Measurements from ENCODE around the gene TCN2.

The TCN2 gene

GRCh38 chr22:30668386-30668710 is 61.4 kb downstream of the TCN2 start:
- H2AFZ ChIP-seq (ENCODE audit: low read depth, low read length) = peak overlapping the region; percentile 94
- H3K36me3 ChIP-seq (ENCODE audit: insufficient read depth, low read length) = peaks cover 5% of the 10 kb centered on the region
- peaks cover 6% of the 10 kb centered on the region for H3K27me3 ChIP-seq (ENCODE audit: insufficient read depth, low read length, poor library complexity)
- DNase-seq (no peak), ATAC-seq (ENCODE audit: insufficient read depth, low read depth) (no peak)
- H3K27ac ChIP-seq (ENCODE audit: low read length) = no peak overlapping the region
- TF ChIP-seq, protein P1, sequence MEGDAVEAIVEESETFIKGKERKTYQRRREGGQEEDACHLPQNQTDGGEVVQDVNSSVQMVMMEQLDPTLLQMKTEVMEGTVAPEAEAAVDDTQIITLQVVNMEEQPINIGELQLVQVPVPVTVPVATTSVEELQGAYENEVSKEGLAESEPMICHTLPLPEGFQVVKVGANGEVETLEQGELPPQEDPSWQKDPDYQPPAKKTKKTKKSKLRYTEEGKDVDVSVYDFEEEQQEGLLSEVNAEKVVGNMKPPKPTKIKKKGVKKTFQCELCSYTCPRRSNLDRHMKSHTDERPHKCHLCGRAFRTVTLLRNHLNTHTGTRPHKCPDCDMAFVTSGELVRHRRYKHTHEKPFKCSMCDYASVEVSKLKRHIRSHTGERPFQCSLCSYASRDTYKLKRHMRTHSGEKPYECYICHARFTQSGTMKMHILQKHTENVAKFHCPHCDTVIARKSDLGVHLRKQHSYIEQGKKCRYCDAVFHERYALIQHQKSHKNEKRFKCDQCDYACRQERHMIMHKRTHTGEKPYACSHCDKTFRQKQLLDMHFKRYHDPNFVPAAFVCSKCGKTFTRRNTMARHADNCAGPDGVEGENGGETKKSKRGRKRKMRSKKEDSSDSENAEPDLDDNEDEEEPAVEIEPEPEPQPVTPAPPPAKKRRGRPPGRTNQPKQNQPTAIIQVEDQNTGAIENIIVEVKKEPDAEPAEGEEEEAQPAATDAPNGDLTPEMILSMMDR (IDR thresholded peaks at IDR 0.05; ENCODE audit: borderline replicate concordance, extremely low read depth, low read length, poor library complexity, severe bottlenecking) = no peak
- TF ChIP-seq EZH2 (IDR thresholded peaks at IDR 0.05; ENCODE audit: borderline replicate concordance, low read depth, low read length, severe bottlenecking) = no peak
- H3K9me3 ChIP-seq (ENCODE audit: insufficient read depth, low read length, severe bottlenecking) = no peaks in the 10 kb centered on the region
- H3K79me2 ChIP-seq (ENCODE audit: insufficient read depth, low read length) = no peaks in the 10 kb centered on the region
- peak overlapping the region; percentile 95 for H3K4me2 ChIP-seq (ENCODE audit: insufficient read depth, low read length)
- H4K20me1 ChIP-seq (ENCODE audit: insufficient read depth, low read length) = no peaks in the 10 kb centered on the region; the same call in none of the 2 replicates
- H3K4me1 ChIP-seq (ENCODE audit: insufficient read depth, low read length) = peaks cover 23% of the 10 kb centered on the region
- peak overlapping the region; percentile 62; the same call in 1 of the 2 replicates for H3K9ac ChIP-seq (ENCODE audit: low read depth, low read length)
- H3K4me3 ChIP-seq (ENCODE audit: low read depth in 1 of 2, low read length in 2 of 2) = peak overlapping the region in 1 of 2 experiments; percentile 91; a peak in 2 of 4 replicates

DNA sequence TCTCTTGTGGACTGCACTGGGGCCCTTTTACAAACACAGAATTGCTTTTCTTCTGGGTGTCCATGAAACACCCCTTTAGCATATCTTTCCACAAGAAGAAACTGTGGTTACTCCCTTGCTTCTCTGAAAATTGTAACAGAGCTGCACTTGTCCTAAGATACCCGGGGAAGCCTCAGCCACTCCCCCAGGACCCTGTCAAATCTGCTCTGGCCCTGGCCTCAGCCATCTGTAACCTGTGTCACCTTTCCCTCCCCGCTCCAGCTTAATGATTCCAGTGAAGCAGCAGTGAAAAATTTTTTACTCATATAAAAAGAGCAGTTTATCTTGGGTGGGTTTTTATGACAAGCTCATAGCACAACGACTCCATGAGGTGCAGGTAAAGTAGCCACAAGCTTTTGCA is 64.1 kb downstream of the TCN2 start:
- Histone ChIP-seq H3K4me3 (ENCODE audit: low read depth in 1 of 2, low read length in 2 of 2) (no peak overlapping the region), H3K36me3 (ENCODE audit: insufficient read depth, low read length) (no peaks in the 10 kb centered on the region), H3K27me3 (ENCODE audit: insufficient read depth, low read length, poor library complexity) (peaks cover 10% of the 10 kb centered on the region), H3K4me1 (ENCODE audit: insufficient read depth, low read length) (peaks cover 21% of the 10 kb centered on the region), H3K27ac (ENCODE audit: low read length) (no peak overlapping the region), H2AFZ (ENCODE audit: low read depth, low read length) (no peak overlapping the region), H3K79me2 (ENCODE audit: insufficient read depth, low read length) (no peaks in the 10 kb centered on the region), H3K4me2 (ENCODE audit: insufficient read depth, low read length) (no peak overlapping the region), H4K20me1 (ENCODE audit: insufficient read depth, low read length) (no peaks in the 10 kb centered on the region), H3K9ac (ENCODE audit: low read depth, low read length) (no peak overlapping the region), H3K9me3 (ENCODE audit: insufficient read depth, low read length, severe bottlenecking) (no peaks in the 10 kb centered on the region)
- ATAC-seq (ENCODE audit: insufficient read depth, low read depth) (no peak), DNase-seq (no peak)
- TF ChIP-seq, protein P1 (IDR thresholded peaks at IDR 0.05; ENCODE audit: borderline replicate concordance, extremely low read depth, low read length, poor library complexity, severe bottlenecking) = no peak
- TF ChIP-seq EZH2 (IDR thresholded peaks at IDR 0.05; ENCODE audit: borderline replicate concordance, low read depth, low read length, severe bottlenecking) = no peak

GRCh38 chr22:30673136-30673535 is 66.2 kb downstream of the TCN2 start:
- ATAC-seq (ENCODE audit: insufficient read depth, low read depth) (no peak), DNase-seq (no peak)
- Histone ChIP-seq H3K4me1 (ENCODE audit: insufficient read depth, low read length) (peaks cover 3% of the 10 kb centered on the region), H3K9ac (ENCODE audit: low read depth, low read length) (no peak overlapping the region), H3K27me3 (ENCODE audit: insufficient read depth, low read length, poor library complexity) (peaks cover 10% of the 10 kb centered on the region), H3K4me3 (ENCODE audit: low read depth in 1 of 2, low read length in 2 of 2) (no peak overlapping the region), H3K27ac (ENCODE audit: low read length) (no peak overlapping the region), H3K4me2 (ENCODE audit: insufficient read depth, low read length) (no peak overlapping the region), H3K79me2 (ENCODE audit: insufficient read depth, low read length) (no peaks in the 10 kb centered on the region), H2AFZ (ENCODE audit: low read depth, low read length) (no peak overlapping the region), H3K9me3 (ENCODE audit: insufficient read depth, low read length, severe bottlenecking) (no peaks in the 10 kb centered on the region), H4K20me1 (ENCODE audit: insufficient read depth, low read length) (no peaks in the 10 kb centered on the region), H3K36me3 (ENCODE audit: insufficient read depth, low read length) (no peaks in the 10 kb centered on the region)
- TF ChIP-seq, protein P1 (IDR thresholded peaks at IDR 0.05; ENCODE audit: borderline replicate concordance, extremely low read depth, low read length, poor library complexity, severe bottlenecking) = no peak
- TF ChIP-seq EZH2 (IDR thresholded peaks at IDR 0.05; ENCODE audit: borderline replicate concordance, low read depth, low read length, severe bottlenecking) = no peak

GRCh38 chr22:30674482-30674881 is 67.5 kb downstream of the TCN2 start:
- H2AFZ ChIP-seq (ENCODE audit: low read depth, low read length) = no peak overlapping the region
- H3K9ac ChIP-seq (ENCODE audit: low read depth, low read length) = no peak overlapping the region
- H4K20me1 ChIP-seq (ENCODE audit: insufficient read depth, low read length) = no peaks in the 10 kb centered on the region
- TF ChIP-seq EZH2 (IDR thresholded peaks at IDR 0.05; ENCODE audit: borderline replicate concordance, low read depth, low read length, severe bottlenecking) = no peak
- TF ChIP-seq, protein P1 (IDR thresholded peaks at IDR 0.05; ENCODE audit: borderline replicate concordance, extremely low read depth, low read length, poor library complexity, severe bottlenecking) = no peak
- DNase-seq (no peak), ATAC-seq (ENCODE audit: insufficient read depth, low read depth) (no peak)
- H3K4me2 ChIP-seq (ENCODE audit: insufficient read depth, low read length) = no peak overlapping the region
- H3K27ac ChIP-seq (ENCODE audit: low read length) = no peak overlapping the region
- no peak overlapping the region for H3K4me3 ChIP-seq (ENCODE audit: low read depth in 1 of 2, low read length in 2 of 2)
- no peaks in the 10 kb centered on the region for H3K4me1 ChIP-seq (ENCODE audit: insufficient read depth, low read length)
- H3K9me3 ChIP-seq (ENCODE audit: insufficient read depth, low read length, severe bottlenecking) = no peaks in the 10 kb centered on the region
- peaks cover 3% of the 10 kb centered on the region for H3K27me3 ChIP-seq (ENCODE audit: insufficient read depth, low read length, poor library complexity)
- H3K36me3 ChIP-seq (ENCODE audit: insufficient read depth, low read length) = no peaks in the 10 kb centered on the region
- H3K79me2 ChIP-seq (ENCODE audit: insufficient read depth, low read length) = no peaks in the 10 kb centered on the region

Measured in DND-41 (cell line).